Measurements from ENCODE around the gene D2HGDH.
"Not testable (repeated sequence)": the region's sequence is repeated elsewhere in the genome, so short reads cannot be mapped to it uniquely, and the experiment has no call there.

The D2HGDH gene

DNA sequence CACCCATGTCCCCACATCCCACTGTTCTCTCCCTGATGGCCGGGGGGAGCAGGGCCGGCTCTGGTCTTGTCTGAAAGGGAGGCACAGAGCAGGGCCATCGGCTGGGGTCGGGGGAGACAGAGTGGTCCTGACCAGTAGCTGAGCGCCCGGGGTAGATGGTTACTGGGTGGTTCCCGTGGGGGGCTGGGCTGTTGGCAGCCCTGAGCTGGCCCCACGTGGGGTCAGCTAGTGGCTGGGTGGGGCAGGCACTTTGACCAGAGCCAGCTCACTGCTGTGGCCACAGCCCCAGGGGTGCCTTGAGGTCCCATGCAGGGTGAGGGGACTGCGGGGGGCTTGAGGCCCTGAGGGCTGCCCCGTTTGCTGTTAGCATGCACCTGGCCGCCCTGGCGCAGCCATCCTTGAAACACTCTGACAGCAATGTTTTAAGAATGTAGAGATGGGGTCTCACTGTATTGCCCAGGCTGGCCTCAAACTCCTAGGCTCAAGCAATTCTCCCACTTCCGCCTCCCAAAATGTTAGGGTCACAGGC is 62.2 kb downstream of the D2HGDH start:
- no peak for DNase-seq

DNA sequence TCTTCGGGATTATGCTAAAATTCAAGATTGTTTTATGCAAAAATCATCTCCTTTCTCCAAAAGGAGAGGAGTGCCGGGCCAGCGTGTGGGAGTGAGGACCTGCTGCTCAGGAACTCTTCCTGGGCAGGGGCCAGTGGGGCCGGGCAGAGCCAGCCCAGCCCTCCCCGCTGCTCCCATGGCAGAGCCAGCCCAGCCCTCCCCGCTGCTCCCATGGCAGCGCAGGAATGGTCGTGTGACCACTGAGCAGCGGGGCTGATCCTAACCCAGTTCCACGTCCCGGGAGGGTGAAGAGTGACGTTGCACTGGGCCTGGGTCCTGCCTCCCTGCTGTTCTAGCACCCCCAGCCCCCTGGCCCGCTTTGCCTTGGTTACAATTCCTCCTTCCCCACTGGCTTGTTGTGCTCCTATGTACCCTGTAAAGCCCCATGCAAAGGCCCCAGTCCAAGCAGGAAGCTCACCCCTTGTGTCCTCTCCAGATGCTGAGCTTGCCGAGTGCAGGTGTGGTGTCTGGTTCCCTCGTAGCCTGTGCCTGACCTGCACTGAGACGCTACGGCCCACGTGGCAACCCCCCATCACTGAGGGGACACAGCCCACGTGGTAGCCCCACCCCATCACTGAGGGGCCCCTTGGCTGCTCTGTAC is 63.1 kb downstream of the D2HGDH start:
- DNase-seq = no peak

DNA sequence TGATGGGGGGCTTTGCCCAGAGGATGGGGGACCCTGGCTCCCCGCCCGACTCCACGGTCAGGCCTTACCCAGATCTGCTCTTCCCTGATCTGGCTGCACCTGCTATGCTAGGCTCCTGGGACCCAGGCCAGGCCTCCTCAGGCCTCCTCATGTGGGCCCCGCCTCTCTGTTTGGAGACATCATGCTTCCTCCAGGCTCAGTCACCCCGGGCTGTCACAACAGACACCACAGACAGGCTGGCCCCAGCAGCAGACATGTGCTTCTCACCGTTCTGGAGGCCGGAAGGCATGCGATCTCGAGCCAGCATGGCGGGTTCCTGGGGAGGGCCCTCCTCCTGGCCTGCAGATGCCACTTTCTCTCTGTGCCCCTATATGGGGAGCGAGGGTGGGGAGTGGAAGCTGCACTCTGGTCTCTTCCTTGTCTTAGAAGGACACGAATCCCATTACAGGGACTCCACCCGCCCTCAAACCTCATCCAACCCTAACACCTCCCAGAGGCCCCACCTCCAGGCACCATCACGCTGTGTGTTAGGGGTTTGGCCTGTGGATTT is 63.7 kb downstream of the D2HGDH start:
- no peak for DNase-seq

DNA sequence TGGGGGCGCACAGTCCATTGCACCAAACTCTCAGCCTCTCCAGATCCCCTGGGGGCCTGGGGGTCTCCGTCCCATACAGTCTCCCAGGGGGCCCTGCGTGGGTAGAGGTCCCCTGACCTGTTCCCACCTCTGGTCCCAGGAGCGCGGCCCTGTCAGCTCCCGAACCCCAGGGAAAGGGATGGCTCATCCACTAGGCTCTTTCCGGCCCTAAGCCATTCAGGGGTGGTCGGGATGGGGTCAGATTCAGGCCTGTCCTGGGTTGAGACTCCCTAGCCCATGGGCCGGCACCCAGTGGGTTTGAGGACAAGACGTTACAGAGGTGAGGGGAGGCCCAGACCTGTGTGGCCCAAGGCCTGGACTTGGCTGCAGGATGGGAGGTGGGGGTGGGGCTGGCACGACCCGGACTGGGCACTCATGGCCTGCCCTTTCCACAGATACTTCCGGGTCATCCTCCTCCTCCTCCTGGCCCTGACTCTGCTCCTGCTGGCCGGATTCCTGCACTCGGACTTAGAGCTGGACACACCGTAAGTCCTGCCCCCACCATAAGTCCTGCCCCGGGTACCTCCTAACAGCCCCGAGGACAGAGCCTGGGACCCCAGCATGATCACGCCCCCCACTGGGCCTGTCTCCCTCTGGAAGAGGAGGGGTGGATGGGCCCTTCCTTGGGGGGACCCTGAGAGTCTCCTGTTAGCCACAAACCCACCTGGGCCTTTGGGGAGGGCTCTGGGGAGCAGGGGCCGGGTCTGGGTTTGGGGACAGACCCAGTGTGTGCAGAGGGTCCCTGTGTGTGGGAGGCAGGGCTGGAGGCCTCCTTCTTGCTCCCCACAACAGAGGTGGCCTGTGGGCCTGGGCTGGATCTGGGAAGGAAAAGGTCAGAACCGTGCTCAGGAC is 64.4 kb downstream of the D2HGDH start:
- no peak for DNase-seq

DNA sequence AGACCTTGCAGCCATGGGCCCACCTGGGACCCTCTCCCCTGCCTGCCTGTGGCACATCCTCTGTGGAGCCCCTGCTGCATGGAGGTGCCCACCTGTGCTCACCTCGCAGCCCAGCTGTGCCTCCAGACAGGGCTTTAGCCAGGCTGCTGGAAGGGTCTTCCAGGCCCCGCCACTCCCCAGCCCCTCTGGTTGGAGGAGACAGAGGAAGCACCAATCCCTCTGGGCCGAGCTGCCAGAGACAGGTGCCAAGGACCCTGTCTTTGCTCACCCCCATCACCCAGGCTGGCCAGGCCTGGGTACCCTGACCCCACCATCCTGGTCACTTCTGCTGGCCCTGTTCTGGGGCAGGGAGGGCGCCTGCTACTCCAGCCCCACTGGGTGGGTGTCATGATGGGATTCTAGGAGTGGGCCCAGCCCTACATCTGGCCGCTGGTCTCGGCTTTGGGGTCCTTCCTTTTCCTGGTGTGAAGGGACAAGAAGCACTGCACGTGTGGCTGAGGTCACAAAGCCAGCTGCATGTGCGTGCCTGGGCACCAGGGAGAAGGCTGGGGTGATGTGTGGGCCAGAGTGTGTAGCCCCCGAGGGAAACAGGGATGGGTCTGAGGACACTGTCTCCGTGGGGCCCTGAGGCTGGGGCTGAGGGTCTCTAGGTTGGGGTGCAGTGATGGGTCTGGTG is 65.2 kb downstream of the D2HGDH start:
- no peak for DNase-seq

DNA sequence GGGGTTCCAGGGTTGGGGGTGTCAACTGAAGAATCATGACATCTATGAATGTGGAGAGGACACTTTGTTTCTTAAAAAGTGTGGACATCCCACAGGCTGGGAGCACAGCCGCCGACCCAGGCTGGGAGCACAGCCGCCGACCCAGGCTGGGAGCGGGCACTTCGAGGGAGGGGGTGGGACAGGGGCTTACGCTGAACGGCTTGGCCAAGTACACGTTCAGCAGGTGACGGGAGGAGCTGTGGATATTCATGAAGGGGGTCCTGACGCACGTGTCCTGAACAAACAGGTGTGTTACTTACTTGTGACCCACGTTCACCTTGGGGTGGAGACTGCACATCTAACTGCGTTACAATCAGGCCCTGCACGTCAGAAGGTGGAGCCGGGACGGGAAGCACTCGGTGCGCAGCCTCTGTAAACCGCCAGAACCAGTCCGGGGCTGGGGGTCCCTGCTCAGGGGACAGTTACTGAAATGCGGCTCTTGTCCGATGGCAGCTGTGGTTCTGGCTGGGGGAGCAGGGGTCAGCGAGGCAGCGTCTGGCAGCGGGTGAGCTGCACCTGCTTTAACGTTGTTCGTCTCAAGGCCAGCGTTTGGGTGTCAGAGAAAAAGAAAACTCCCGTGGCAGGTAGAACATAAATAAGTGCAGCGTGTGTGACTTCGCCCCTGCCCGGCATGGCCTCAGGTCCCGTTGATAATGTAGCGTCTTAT is 65.9 kb downstream of the D2HGDH start:
- not testable (repeated sequence) for DNase-seq

DNA sequence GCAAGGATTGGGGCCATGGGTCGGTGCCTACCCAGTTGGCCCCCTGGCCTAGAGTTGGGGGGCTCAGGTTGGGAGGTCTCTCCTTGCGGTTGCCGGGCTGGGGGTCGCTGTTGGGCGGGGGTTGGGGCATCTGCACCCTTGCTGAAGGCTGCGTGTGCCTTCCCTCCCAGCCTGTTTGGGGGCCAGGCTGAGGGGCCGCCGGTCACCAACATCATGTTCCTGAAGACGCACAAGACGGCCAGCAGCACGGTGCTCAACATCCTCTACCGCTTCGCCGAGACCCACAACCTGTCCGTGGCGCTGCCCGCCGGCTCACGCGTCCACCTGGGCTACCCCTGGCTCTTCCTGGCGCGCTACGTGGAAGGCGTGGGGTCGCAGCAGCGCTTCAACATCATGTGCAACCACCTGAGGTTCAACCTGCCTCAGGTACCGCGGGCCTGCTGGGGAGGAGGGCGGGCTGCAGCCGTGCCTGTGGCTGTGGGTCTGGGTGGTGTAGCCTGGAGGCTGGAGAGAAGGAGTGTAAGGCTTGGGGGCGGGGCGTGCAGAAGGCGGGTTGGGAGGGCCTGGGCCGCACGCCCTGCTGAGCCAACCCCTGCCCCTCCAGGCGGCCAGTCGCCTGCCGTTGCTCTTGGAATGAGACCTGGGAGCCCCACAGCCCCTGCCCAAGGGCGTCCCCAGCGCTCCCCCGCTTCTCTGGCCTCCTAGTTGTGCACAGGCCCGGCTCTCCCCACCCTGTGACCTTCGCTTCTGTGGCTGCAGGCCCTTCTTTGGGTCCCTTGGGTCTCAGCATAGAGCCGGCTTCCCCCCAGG is 67.4 kb downstream of the D2HGDH start:
- DNase-seq = no peak

DNA sequence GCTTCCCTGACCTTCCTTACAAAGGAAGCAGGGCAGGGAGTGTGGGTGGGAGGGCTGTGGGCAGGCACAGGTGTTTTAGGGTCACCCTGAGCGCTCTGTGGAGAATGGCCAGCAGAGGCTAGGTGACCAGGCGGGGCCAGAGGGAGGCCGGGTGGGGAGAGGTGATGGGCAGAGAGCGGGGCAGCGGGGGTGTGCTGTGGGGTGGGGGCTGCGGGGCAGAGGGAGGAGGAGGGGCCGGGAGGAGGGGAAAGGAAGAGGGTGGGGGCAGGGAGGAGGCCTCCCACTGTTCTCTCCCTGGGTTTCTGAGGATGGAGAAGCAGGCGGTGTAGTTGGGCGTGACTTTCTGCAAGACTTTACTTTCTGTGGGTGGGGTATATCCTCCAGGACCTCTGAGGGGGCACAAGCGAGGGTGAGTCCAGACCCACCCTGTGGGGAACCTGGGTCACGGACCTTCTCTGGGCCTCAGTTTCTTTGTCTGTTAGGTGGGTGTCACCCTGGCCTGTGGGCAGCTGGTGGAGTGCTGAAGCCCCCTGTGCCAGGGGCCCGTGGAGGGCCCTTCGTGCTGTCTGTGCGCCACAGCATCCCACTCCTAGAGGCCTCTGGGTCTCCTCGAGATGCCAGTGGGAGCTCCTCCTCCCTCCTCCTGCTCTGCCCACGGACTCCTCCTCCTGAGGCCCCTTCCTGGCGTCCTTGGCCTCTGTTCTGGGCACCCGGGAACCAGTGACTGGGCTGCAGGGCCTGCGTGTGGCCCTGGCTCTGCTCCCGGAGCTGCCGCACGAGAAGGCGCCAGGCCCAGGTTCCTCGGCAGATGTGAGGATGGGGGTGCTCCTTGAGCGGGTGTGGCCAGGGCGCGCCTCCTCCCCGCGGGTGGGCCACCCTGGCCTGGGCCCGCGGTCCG is 68.2 kb downstream of the D2HGDH start:
- DNase-seq = no peak

DNA sequence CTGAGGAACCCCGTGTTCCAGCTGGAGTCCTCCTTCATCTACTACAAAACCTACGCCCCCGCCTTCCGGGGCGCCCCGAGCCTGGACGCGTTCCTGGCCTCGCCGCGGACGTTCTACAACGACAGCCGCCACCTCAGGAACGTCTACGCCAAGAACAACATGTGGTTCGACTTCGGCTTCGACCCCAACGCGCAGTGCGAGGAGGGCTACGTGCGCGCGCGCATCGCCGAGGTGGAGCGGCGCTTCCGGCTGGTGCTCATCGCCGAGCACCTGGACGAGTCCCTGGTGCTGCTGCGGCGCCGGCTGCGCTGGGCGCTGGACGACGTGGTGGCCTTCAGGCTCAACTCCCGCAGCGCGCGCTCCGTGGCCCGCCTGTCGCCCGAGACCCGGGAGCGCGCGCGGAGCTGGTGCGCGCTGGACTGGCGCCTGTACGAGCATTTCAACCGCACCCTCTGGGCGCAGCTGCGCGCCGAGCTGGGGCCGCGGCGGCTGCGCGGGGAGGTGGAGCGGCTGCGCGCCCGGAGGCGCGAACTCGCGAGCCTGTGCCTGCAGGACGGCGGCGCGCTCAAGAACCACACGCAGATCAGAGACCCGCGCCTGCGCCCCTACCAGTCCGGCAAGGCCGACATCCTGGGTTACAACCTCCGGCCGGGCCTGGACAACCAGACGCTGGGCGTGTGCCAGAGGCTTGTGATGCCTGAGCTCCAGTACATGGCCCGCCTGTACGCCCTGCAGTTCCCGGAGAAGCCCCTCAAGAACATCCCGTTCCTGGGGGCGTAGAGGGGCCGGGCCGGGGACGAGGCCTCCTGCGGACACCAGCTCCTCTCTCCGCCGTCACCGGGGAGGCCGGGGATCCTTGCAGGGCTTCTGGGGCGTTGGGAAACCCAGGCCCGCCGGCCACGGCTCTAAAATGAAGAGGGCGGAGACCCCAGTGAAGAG is 69.2 kb downstream of the D2HGDH start:
- peak; percentile 70 for DNase-seq

DNA sequence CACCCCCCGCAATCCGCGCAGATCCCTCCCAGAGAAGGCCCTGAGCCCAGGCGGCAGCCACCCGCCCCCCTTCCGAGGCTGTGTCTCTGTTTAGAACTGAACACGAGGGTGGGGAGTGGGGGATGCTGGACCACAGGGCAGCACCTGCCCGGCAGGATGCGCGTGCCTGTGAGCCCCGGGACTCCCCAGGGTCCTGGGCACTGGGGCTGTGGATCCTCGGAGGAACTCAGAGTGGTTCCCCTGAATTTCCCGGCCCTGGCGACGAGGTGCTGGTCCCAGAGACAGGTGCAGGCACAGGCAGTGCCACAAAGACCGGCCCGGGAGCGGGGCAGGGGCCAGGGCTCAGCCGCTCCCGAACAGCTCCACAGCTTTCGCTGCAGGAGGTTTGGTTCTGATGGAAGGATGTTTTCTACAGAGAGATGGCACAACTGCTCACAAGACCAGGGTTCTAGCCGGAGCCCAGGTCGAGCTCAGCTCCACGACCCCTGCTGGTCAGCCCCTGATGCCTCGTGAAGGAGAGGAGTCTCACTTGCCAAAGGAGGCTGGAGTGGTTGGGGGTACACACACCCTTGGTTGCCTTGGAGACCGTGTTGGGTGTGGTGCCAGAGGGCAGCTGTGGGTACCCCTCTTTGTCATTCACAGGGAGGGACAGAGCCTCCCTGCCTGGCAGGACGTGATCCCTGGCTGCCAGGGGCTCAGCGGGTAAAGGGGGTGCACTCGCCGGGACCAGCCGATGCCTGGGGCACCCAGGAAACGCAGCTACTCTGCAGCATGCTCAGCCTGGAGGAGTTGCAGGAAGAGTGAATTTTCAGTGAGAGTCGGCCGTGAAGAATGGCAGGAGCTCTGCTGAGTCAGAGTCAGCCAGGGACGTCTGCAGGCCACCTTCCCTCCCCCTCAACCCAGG is 70.1 kb downstream of the D2HGDH start:
- DNase-seq = peak; percentile 55

DNA sequence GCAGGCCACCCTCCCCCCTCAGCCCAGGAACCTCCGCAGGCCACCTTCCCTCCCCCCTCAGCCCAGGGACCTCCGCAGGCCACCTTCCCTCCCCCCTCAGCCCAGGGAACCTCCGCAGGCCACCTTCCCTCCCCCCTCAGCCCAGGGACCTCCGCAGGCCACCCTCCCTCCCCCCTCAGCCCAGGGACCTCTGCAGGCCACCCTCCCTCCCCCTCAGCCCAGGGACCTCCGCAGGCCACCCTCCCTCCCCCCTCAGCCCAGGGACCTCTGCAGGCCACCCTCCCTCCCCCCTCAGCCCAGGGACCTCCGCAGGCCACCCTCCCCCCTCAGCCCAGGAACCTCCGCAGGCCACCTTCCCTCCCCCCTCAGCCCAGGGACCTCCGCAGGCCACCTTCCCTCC is 71.8 kb downstream of the D2HGDH start:
- not testable (repeated sequence) for DNase-seq

DNA sequence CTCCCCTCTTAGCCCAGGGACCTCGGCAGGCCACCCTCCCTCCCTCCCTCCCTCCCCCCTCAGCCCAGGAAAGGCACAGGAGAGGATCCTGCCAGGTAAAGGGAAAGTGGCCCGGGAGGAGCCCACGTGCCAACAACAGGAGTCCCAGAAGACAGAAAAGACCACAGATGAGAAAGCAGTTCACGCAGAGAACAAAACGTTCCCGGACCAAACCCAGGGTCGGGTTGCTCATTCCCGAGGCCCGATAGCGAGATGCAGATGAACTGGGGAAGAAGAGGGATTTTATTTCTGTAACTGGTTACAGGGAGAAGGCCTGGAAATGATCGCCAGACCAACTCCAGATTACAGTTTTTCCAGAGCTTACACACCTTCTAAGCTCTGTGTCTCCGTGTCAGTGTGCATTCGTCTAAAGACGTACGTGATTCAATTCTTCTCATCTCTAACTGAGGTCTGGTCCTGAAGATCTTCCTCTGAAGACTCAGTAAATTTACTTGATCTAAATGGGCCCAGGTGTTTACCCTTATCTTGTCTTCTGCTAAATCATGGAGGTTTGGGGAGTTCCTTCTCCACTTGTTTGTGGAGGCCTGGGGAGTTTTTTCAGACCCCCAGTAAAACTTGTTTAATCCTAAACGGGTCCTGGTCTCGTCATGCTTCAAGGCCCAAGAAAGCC is 73.8 kb downstream of the D2HGDH start:
- no peak for DNase-seq

DNA sequence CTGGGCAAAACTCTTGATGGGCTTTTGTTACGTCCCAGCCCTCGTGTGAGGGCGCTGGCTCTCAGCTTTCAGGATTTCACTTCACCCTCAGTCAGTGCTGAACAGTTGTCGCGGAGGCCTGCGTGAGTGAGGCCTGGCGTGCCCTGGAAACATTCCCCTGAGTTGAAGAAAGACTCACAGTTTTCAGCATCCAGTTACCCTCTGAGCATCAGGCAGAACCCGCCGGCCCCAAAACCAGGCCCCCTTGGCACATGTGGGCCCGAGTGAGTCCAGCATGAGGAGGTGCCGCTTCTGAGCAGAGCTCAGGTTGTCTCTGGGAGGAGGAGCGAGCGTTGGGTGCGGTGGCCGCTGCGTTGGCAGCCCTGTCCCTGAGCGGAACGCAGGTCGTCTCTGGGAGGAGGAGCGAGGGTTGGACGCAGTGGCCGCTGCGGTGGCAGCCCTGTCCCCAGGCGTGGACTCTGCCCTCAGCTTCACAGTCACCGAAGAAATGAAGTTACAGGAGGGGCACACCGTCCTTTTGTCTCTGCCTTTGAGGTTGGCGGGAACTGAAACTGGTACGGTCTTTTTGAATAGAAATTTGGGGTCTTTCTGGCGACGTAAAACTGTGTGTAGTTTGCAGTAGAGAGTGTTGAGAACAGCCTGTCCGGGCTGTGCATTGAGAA is 74.4 kb downstream of the D2HGDH start, which contains the start of gene NEU4:
TSS of gene NEU4 (plus strand) at position 473 of the 662 bp plus-strand sequence. CDS start 5,292 bp downstream, outside the sequence.
- DNase-seq = no peak

DNA sequence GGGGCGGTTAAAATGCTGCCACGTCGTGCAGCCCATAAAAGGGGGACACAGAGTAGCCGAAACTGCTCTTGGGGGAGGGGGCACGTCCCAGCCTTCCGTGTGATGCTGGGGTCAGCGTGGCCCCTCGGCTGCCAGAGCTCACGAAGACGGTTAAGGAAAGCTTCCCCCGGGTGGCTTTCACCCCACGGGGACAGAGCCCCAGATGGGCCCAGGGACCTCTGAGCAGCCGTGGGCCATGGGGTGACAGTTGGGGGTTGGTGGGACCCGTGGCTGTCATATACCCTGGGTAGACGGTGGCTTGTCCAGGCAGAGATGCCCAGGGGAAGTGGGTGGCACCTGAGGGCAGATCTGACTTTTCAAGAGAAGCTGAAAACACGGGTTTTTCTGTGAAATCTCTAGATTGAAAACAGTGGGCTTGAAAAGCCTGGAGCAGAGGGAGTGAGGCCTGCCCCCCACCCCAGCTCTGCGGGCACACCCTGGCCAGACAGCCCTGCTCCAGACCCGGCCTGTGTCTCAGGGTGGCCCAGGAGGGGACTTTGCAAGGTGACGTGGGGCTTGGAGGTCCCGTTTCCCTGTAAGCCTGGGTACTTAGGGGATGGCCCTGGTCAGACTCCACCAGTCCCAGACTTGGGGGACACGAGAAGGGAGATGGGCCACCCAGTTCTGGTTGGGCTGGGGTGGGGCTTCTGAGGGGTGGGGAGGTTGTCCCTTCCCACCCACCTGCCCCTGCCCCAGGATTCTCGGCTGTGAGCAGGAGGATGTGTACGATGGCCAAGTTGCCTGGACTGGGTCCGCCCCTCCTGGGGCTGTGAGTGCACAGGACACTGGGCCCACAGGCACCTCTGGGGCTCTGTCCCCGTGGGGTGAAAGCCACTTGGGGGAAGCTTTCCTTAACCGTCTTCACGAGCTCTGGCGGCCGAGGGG is 75.2 kb downstream of the D2HGDH start:
- DNase-seq = no peak

DNA sequence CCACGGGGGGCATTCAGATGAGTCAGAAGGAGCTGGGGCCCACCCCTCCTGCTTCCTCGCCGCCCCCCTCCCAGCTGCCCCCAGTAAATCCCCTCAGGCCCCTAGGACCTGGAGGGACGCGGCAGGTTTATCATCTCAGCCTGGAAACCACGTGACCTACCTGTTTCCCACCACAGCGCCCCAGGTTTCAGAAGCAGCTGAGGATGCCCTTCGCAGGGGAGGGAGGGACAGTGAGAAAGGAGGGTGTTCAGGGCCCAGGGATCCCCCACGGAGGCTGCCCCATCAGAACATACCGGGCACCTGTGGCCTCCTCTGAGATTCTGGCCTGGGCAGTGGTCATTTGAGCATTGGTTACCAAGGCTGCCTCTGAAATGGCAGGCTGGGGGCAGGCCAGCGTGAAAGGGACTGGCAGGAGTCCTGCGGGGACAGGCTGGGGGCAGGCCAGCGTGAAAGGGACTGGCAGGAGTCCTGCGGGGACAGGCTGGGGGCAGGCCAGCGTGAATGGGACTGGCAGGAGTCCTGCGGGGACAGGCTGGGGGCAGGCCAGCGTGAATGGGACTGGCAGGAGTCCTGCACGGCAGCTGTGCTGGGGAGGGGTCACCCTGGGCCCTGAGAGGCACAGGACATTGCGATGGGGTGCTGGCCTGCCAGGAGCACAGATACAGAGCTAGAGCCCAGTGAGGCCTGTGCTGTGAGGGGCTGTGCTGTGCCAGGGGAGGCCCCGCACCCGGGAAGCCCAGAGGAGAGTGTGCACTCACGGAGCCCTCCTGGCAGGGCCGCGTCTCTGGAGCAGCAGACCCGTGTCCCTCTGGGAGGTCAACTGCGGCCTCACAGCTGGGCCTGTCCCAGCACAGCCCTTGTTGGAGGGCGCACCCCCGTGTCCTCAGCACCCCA is 76.1 kb downstream of the D2HGDH start:
- DNase-seq = no peak

Measured in stimulated activated CD8-positive, alpha-beta memory T cell treated with anti-CD3 and anti-CD28 coated beads, Interleukin-4, amount 100 ng/mL, for 48 hours (primary cell).